ENCODE data around the gene ABCA6. TPM values are rescaled to one million over a fixed set of nuclear protein-coding genes. Genes with fewer than 3 reads are reported as not detected.
A peak's percentile ranks its signal among the peaks of the same experiment; 100 is the strongest.

Gene ABCA6
- total RNA-seq, 2 donors from 2014 or later, result 20.8 to 35.9 TPM

GRCh38 chr17:69061721-69062556 lies 79.8 kb downstream of the ABCA6 start:
- no peaks in the 10 kb centered on the region for H3K27me3 ChIP-seq
- no peaks in the 10 kb centered on the region for H3K36me3 ChIP-seq (replicated peaks in 1 of 2; ENCODE audit: insufficient read depth in 1 of 2, low read depth in 2 of 2)
- no peaks in the 10 kb centered on the region for H3K9me3 ChIP-seq
- no peak overlapping the region for H3K4me3 ChIP-seq
- ATAC-seq (no peak), DNase-seq (no peak)
- no peaks in the 10 kb centered on the region for H3K4me1 ChIP-seq
- 85 to 87% methylated on average over 4 of the region's 4 CpGs for whole genome bisulfite sequencing, 2 donors
- TF ChIP-seq CTCF (IDR thresholded peaks at IDR 0.05) (no peak), POLR2A (IDR thresholded peaks at IDR 0.05) (no peak)
- H3K27ac ChIP-seq, result no peak overlapping the region
- intact Hi-C loops (cut with DNase I), result no loop called here

GRCh38 chr17:69060822-69061221 lies 80.9 kb downstream of the ABCA6 start, which contains the start of gene ABCA9:
TSS of gene ABCA9 (minus strand) at chr17:69060927. CDS start at chr17:69051126, 9,801 bp downstream.
- H3K4me1 ChIP-seq, result no peaks in the 10 kb centered on the region
- intact Hi-C loops (cut with DNase I), result no loop called here
- DNase-seq (peak in 1 of 4 donors; percentile 14), ATAC-seq (peak; percentile 52)
- no peaks in the 10 kb centered on the region for H3K9me3 ChIP-seq
- H3K4me3 ChIP-seq, result no peak within 1 kb of the TSS
- no peak within 1 kb of the TSS for H3K27ac ChIP-seq
- no peak for TF ChIP-seq POLR2A (IDR thresholded peaks at IDR 0.05)
- TF ChIP-seq CTCF (IDR thresholded peaks at IDR 0.05), result no peak
- 20 to 23% methylated on average over 2 of the region's 2 CpGs for WGBS, 2 donors
- no peaks in the 10 kb centered on the region for H3K27me3 ChIP-seq
- H3K36me3 ChIP-seq (replicated peaks in 1 of 2; ENCODE audit: insufficient read depth in 1 of 2, low read depth in 2 of 2), result no peaks in the 10 kb centered on the region

- Histone ChIP-seq H3K4me3 (no peak overlapping the region), H3K27ac (no peak overlapping the region), H3K27me3 (no peaks in the 10 kb centered on the region), H3K9me3 (no peaks in the 10 kb centered on the region), H3K4me1 (no peaks in the 10 kb centered on the region), H3K36me3 (replicated peaks in 1 of 2; ENCODE audit: insufficient read depth in 1 of 2, low read depth in 2 of 2) (no peaks in the 10 kb centered on the region)
- TF ChIP-seq CTCF (IDR thresholded peaks at IDR 0.05), result no peak
- no peak for TF ChIP-seq POLR2A (IDR thresholded peaks at IDR 0.05)
- intact Hi-C loops (cut with DNase I), result no loop called here
- DNase-seq (no peak), ATAC-seq (no peak)
- WGBS, 2 donors, result 68% methylated on average over 7 of the region's 7 CpGs
Observed at GRCh38 chr17:69059458-69060175, 82.1 kb downstream of the ABCA6 start.

GRCh38 chr17:69058165-69058564 lies 83.5 kb downstream of the ABCA6 start:
- 42% methylated on average over 1 of the region's 1 CpG; no CpG with 5 or more reads in 1 of the 2 donors for WGBS, 2 donors
- peak; percentile 73 for ATAC-seq
- peak; percentile 7 to 84 (median 37) for TF ChIP-seq CTCF (IDR thresholded peaks at IDR 0.05)
- no peak for TF ChIP-seq POLR2A (IDR thresholded peaks at IDR 0.05)

More at GRCh38 chr17:69058165-69058564, 83.5 kb downstream of the ABCA6 start:
- Histone ChIP-seq H3K27me3 (no peaks in the 10 kb centered on the region), H3K4me1 (no peaks in the 10 kb centered on the region), H3K9me3 (no peaks in the 10 kb centered on the region), H3K36me3 (replicated peaks in 1 of 2; ENCODE audit: insufficient read depth in 1 of 2, low read depth in 2 of 2) (no peaks in the 10 kb centered on the region), H3K4me3 (no peak overlapping the region), H3K27ac (no peak overlapping the region)
- peak in 1 of 4 donors; percentile 8 for DNase-seq
- intact Hi-C loops (cut with DNase I), result no loop called here
